ENCODE data around the gene C11orf24.
"Not testable (repeated sequence)": the region's sequence is repeated elsewhere in the genome, so short reads cannot be mapped to it uniquely, and the experiment has no call there.

Gene C11orf24

GRCh38 chr11:68298659-68299516 is 27.1 kb upstream of the C11orf24 start:
- DNase-seq: no peak

- peak; percentile 68 for DNase-seq
These were observed 26.3 kb upstream of the C11orf24 start for GRCh38 chr11:68297812-68298658.

GRCh38 chr11:68297494-68297811 is 25.7 kb upstream of the C11orf24 start:
- DNase-seq: no peak

GRCh38 chr11:68297052-68297378 is 25.2 kb upstream of the C11orf24 start:
- DNase-seq: no peak

GRCh38 chr11:68296344-68297051 is 24.7 kb upstream of the C11orf24 start:
- DNase-seq: no peak

GRCh38 chr11:68295940-68296339 is 24.2 kb upstream of the C11orf24 start:
- DNase-seq: no peak

DNA sequence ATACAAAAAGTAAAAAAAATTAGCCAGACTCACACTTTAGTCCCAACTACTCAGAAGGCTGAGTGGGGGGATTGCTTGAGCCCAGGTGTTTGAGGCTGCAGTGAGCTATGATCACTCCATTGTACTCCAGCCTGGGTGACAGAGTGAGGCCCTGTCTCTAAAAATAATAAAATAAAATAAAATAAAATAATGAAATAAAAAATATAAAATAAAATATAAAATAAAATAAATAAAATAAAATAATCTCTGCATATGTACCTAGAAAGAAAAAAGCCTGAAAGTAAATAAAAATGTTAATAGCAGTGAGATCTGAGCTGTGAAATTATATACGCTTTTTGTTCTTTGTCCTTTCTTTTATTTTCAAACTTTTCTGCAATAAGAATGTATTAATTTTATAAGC is 23.5 kb upstream of the C11orf24 start:
- no peak for DNase-seq

- no peak for DNase-seq
These were observed 21.9 kb upstream of the C11orf24 start for GRCh38 chr11:68293708-68294107.

GRCh38 chr11:68289456-68289855 is 17.7 kb upstream of the C11orf24 start:
- no peak for DNase-seq

DNA sequence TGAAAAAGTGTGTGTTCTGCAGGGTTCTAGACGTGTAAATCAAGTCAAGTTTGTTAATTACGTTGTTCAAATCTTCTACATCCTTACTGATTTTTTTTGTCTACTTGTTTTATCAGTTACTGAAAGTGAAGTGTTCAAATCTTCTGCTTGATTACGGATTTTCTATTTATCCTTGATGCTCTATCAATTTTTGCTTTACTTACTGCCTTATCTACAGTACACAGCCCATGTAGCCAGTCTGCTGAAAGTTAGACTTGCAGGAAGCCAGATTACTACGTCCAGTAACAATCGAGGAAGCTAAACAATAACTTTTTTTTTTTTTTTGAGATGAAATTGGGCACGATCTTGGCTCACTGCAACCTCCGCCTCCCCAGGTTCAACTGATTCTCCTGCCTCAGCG is 15.6 kb upstream of the C11orf24 start:
- DNase-seq: no peak

- not testable (repeated sequence) for DNase-seq
These were observed 12.8 kb upstream of the C11orf24 start for GRCh38 chr11:68284588-68284987.

DNA sequence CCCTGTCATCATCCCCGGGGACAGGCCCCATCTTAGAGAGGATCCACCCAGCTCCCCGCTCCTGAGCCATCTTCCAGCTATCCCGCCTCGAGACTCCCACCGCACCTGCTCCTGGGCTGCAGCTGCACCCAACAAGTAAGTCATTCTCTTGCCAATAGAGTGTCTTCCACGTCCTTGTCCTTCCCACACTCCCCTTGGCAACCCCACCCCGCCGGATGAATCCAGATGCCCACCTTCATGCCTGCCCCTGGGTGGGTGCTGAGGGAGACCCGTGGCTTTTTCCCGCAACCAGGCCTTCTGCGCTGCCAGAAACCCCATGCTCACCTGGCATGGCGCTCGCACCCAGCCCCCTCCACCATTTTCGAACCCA is 11.1 kb upstream of the C11orf24 start:
- DNase-seq: no peak

- DNase-seq: no peak
These were observed 10.5 kb upstream of the C11orf24 start for GRCh38 chr11:68282141-68282860.

DNA sequence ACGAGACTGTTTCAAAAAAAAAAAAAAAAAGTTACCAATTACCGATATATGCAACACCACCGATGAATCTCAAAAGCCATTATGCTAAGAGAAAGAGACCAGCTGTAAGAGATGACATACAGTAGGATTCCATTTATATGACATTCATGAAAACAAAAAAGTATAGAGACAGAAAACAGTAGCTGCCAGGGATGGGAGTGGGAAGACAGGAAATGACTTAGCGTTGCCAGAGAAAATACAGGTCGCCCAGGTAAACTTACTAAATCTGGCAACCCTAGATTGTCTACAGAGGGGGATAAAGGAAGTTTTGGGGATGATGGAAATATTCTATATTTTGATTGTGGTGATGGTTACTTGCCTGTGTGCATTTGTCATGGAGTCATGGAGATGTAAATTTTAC is 7.9 kb upstream of the C11orf24 start:
- DNase-seq: no peak

DNA sequence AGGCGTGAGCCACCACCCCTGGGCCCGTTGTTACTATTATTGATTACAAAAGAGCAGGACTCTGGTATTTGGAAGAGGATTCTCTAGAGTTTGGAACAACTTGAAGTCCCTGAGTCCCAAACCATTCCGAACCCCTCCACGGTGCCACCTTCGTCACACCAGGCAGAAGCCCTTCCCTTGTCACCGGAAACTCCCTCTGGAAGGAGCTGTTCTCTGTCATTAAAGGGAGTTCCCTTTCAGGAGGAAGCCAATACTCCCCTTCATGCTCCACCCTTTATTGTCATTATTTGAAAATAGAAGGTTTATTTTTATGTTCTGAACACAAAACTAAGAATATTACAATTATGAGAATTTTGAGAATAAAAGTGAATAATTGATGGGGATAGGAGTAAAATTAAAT is 5.1 kb upstream of the C11orf24 start:
- DNase-seq: no peak

GRCh38 chr11:68275721-68276507 is 4.1 kb upstream of the C11orf24 start:
- DNase-seq: no peak

GRCh38 chr11:68274306-68274705 is 2.5 kb upstream of the C11orf24 start:
- DNase-seq: no peak

- DNase-seq: no peak
These were observed 1.4 kb upstream of the C11orf24 start for GRCh38 chr11:68273026-68273738.

- DNase-seq: peak; percentile 85
These were observed 571 bp downstream of the C11orf24 start for GRCh38 chr11:68271023-68271780.
